Keratinocyte (primary cell): ENCODE results near the gene CHSY3. TPM values are rescaled to one million over a fixed set of nuclear protein-coding genes. Genes with fewer than 3 reads are reported as not detected.

Experiments used
- DNase-seq: peaks from one replicate; pipeline ENCODE4 v3.0.0-alpha.2; 2011; ENCODE audit warnings: low read depth, missing footprints, low spot score
- FAIRE-seq: peaks from 2 replicates; lab custom pipeline; 2011; peaks lifted over from hg19 to GRCh38; lab: Jason Lieb, UNC
- H2AFZ ChIP-seq: 2 replicates; pipeline ENCODE4 v1.6.0; 2012; ENCODE audit warnings: low read length, control low read depth, inconsistent platforms; ENCODE audit not compliant: control insufficient read depth
- H3K27ac ChIP-seq: 2 replicates; pipeline ENCODE4 v1.5.1; 2011; ENCODE audit warnings: low read length; ENCODE audit not compliant: control insufficient read depth, insufficient read depth
- H3K27me3 ChIP-seq: 3 replicates; pipeline ENCODE4 v1.6.0; 2011; ENCODE audit warnings: low read length; ENCODE audit not compliant: control insufficient read depth, insufficient read depth; ENCODE audit errors: extremely low read depth
- H3K36me3 ChIP-seq, 2 experiments: 2 replicates in 1 of 2; 3 replicates in 1 of 2; pipeline ENCODE4 v1.5.1; 2011; ENCODE audit warnings: low read length in 2 of 2, mild to moderate bottlenecking in 1 of 2; ENCODE audit not compliant: control insufficient read depth in 2 of 2, insufficient read depth in 2 of 2; ENCODE audit errors: extremely low read depth in 1 of 2
- H3K4me1 ChIP-seq: 3 replicates; pipeline ENCODE4 v1.5.1; 2011; ENCODE audit warnings: low read length; ENCODE audit not compliant: control insufficient read depth, insufficient read depth; ENCODE audit errors: extremely low read depth
- H3K4me2 ChIP-seq: 3 replicates; pipeline ENCODE4 v1.6.0; 2011; ENCODE audit warnings: low read depth, low read length; ENCODE audit not compliant: control insufficient read depth, insufficient read depth; ENCODE audit errors: extremely low read depth
- H3K4me3 ChIP-seq, 3 experiments: fragments of 200-600 bp in 1 of 3; sonication (generic) in 1 of 3; 2 replicates in 2 of 3; 3 replicates in 1 of 3; pipeline ENCODE4 v1.5.1; 2011 to 2016; ENCODE audit warnings: low read length in 3 of 3, mild to moderate bottlenecking in 3 of 3, control low read depth in 2 of 3, inconsistent platforms in 1 of 3, low read depth in 1 of 3, mixed read lengths in 1 of 3, mixed run types in 1 of 3, moderate library complexity in 1 of 3; ENCODE audit not compliant: control insufficient read depth in 2 of 3, insufficient read depth in 2 of 3; ENCODE audit errors: extremely low read depth in 1 of 3
- H3K79me2 ChIP-seq: 2 replicates; pipeline ENCODE4 v1.6.0; 2012; ENCODE audit warnings: low read length; ENCODE audit not compliant: control insufficient read depth, insufficient read depth
- H3K9ac ChIP-seq: 3 replicates; pipeline ENCODE4 v1.6.0; 2011; ENCODE audit warnings: low read length; ENCODE audit not compliant: control insufficient read depth, insufficient read depth; ENCODE audit errors: extremely low read depth
- H3K9me1 ChIP-seq: 3 replicates; pipeline ENCODE4 v1.6.0; 2011; ENCODE audit warnings: low read length; ENCODE audit not compliant: control insufficient read depth, insufficient read depth; ENCODE audit errors: extremely low read depth
- H3K9me3 ChIP-seq: 2 replicates; pipeline ENCODE4 v1.5.1; 2012; ENCODE audit warnings: low read depth, low read length; ENCODE audit not compliant: control insufficient read depth
- H4K20me1 ChIP-seq: 3 replicates; pipeline ENCODE4 v1.6.0; 2011; ENCODE audit warnings: low read length; ENCODE audit not compliant: control insufficient read depth, insufficient read depth; ENCODE audit errors: extremely low read depth
- EZH2 ChIP-seq: IDR thresholded peaks from one replicate; pipeline ENCODE4 v1.6.1; 2012; ENCODE audit warnings: inconsistent platforms, mild to moderate bottlenecking, low read length, moderate library complexity
- dilution Hi-C: fragments of 300-500 bp; cut with MboI; formaldehyde crosslinking; loops from one replicate; pipeline ENCODE4 v1.7.0; 2020; ENCODE audit warnings: low sequenced_read_pairs; ENCODE audit not compliant: extremely low pct_ligation_motif_present
- polyA plus RNA-seq, 5 experiments: library from polyadenylated mRNA; depleted of rRNA in 3 of 5; stranded (reverse) in 3 of 5; stranded (forward) in 1 of 5; unstranded in 1 of 5; fragments of >200 nt; gene quantifications; 1 replicate in 1 of 5; 2 replicates in 3 of 5; 3 replicates in 1 of 5; pipeline versions ENCODE4 v1.2.1 to v1.2.3, GENCODE V29; 2011 to 2012; ENCODE audit warnings: missing spikeins in 2 of 5, low read depth in 1 of 5, low replicate concordance in 1 of 5
- TF ChIP-seq, protein P1 (sequence below), 3 experiments: IDR thresholded peaks in 1 of 3; conservative IDR thresholded peaks in 1 of 3; optimal IDR thresholded peaks in 1 of 3; 2 replicates in 2 of 3; 3 replicates in 1 of 3; pipeline versions ENCODE3 to v1.5.1; 2011; ENCODE audit warnings: low read length in 3 of 3, mild to moderate bottlenecking in 3 of 3, moderate library complexity in 2 of 3, control low read depth in 1 of 3, inconsistent platforms in 1 of 3; ENCODE audit not compliant: insufficient read depth in 2 of 3; ENCODE audit errors: extremely low read depth in 1 of 3

CHSY3 gene
- polyA plus RNA-seq, 1 donor (not counting 4 experiments of a cell fraction or from before 2014, with no cell fraction given) = 0.47 TPM

DNA sequence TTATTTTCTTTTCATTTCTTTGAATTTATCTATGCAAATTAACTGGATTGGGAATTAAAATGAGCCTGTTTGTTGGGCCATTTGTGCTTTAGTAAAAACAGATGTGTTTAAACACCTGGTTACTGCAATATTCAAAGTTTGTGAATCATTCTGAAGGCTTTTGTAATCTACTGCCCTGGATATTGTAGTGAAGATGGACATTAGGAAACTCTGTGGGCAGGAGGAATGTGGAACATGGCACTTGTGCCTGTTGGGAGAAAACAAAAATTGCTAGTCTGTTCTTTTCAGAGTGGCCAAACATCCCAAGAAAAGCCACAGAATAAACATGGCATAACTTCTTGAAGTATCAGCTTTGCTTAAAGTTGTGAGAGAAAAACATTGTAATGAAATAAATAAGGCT is 40.8 kb downstream of the CHSY3 start:
- dilution Hi-C loops = no loop called here
- no peak for DNase-seq
- Histone ChIP-seq H3K9ac (no peak overlapping the region), H3K79me2 (no peaks in the 10 kb centered on the region), H3K9me3 (no peaks in the 10 kb centered on the region), H3K4me3 (no peak overlapping the region), H3K27me3 (no peaks in the 10 kb centered on the region), H3K9me1 (no peaks in the 10 kb centered on the region), H3K36me3 (no peaks in the 10 kb centered on the region), H3K27ac (no peak overlapping the region), H3K4me2 (no peak overlapping the region), H3K4me1 (no peaks in the 10 kb centered on the region), H4K20me1 (no peaks in the 10 kb centered on the region), H2AFZ (no peak overlapping the region)
- TF ChIP-seq EZH2 = no peak
- TF ChIP-seq, protein P1, sequence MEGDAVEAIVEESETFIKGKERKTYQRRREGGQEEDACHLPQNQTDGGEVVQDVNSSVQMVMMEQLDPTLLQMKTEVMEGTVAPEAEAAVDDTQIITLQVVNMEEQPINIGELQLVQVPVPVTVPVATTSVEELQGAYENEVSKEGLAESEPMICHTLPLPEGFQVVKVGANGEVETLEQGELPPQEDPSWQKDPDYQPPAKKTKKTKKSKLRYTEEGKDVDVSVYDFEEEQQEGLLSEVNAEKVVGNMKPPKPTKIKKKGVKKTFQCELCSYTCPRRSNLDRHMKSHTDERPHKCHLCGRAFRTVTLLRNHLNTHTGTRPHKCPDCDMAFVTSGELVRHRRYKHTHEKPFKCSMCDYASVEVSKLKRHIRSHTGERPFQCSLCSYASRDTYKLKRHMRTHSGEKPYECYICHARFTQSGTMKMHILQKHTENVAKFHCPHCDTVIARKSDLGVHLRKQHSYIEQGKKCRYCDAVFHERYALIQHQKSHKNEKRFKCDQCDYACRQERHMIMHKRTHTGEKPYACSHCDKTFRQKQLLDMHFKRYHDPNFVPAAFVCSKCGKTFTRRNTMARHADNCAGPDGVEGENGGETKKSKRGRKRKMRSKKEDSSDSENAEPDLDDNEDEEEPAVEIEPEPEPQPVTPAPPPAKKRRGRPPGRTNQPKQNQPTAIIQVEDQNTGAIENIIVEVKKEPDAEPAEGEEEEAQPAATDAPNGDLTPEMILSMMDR (optimal IDR thresholded peaks at IDR 0.05 in 1 of 3, IDR thresholded peaks at IDR 0.05 in 1 of 3, conservative IDR thresholded peaks at IDR 0.05 in 1 of 3; ENCODE audit: extremely low read depth in 1 of 3, insufficient read depth in 2 of 3, low read length in 3 of 3) = no peak
- no peak for FAIRE-seq

DNA sequence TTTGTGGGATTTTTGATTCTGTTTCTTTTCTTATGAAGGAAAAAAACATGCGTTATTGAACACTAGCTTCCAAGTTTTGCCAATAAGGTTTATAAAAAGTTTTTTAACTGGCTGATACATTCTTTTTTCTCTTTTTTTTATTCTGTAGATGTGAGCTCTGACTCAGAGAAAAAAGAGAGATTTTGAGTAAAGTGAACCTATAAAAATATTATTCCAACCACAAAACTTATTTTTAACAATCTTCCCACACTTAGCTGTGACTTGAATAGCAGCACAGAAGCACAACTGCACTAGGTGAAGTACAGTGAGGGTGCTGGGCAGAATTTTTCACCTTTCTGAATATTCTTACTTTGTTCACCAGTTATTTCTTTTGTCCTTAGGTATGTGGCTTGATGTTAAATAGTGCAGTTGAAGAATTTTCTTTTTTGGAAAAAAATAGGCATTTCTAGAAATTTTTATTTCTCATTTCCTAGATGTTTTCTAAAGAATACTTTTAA is 41.6 kb downstream of the CHSY3 start:
- Histone ChIP-seq H3K9me1 (no peaks in the 10 kb centered on the region), H3K9ac (no peak overlapping the region), H3K27ac (no peak overlapping the region)

DNA sequence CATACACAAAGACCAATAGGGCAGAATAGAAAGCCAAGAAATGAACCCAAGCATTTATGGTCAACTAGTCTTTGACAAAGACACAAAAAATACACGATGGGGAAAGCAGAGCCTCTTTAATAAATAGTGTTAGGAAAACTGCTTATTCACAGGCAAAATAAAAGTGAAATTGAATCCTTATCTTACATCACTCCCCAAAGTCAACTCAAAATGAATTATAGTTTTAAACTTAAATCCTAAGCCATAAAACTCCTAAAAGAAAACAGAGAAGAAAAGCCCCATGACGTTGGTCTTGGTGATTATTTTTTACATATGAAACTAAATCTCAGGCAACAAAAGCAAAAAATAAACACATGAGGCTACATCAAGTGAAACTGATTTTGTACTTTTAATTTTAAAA is 46.8 kb downstream of the CHSY3 start:
- Histone ChIP-seq H3K27me3 (no peaks in the 10 kb centered on the region), H3K36me3 (no peaks in the 10 kb centered on the region), H3K4me1 (no peaks in the 10 kb centered on the region), H3K9me1 (no peaks in the 10 kb centered on the region), H3K4me2 (no peak overlapping the region), H3K79me2 (no peaks in the 10 kb centered on the region), H3K4me3 (no peak overlapping the region), H3K9me3 (no peaks in the 10 kb centered on the region), H2AFZ (no peak overlapping the region), H4K20me1 (no peaks in the 10 kb centered on the region), H3K9ac (no peak overlapping the region), H3K27ac (no peak overlapping the region)
- dilution Hi-C loops = no loop called here
- FAIRE-seq (no peak), DNase-seq (no peak)
- TF ChIP-seq EZH2 = no peak
- TF ChIP-seq, protein P1 (optimal IDR thresholded peaks at IDR 0.05 in 1 of 3, IDR thresholded peaks at IDR 0.05 in 1 of 3, conservative IDR thresholded peaks at IDR 0.05 in 1 of 3; ENCODE audit: extremely low read depth in 1 of 3, insufficient read depth in 2 of 3, low read length in 3 of 3) = no peak

More for the DNA sequence above, 41.6 kb downstream of the CHSY3 start:
- Histone ChIP-seq H3K79me2 (no peaks in the 10 kb centered on the region), H3K27me3 (no peaks in the 10 kb centered on the region), H3K4me1 (no peaks in the 10 kb centered on the region), H3K36me3 (no peaks in the 10 kb centered on the region), H3K4me2 (no peak overlapping the region), H2AFZ (no peak overlapping the region), H3K4me3 (no peak overlapping the region), H4K20me1 (no peaks in the 10 kb centered on the region), H3K9me3 (no peaks in the 10 kb centered on the region)
- DNase-seq (no peak), FAIRE-seq (no peak)
- dilution Hi-C loops = no loop called here
- no peak for TF ChIP-seq EZH2
